Measurements from ENCODE around the gene C3orf22. TPM values are rescaled to one million over a fixed set of nuclear protein-coding genes. Genes with fewer than 3 reads are reported as not detected.

The C3orf22 gene
- total and polyA plus RNA-seq, 7 donors, result 0.12 TPM; not detected in 6

DNA sequence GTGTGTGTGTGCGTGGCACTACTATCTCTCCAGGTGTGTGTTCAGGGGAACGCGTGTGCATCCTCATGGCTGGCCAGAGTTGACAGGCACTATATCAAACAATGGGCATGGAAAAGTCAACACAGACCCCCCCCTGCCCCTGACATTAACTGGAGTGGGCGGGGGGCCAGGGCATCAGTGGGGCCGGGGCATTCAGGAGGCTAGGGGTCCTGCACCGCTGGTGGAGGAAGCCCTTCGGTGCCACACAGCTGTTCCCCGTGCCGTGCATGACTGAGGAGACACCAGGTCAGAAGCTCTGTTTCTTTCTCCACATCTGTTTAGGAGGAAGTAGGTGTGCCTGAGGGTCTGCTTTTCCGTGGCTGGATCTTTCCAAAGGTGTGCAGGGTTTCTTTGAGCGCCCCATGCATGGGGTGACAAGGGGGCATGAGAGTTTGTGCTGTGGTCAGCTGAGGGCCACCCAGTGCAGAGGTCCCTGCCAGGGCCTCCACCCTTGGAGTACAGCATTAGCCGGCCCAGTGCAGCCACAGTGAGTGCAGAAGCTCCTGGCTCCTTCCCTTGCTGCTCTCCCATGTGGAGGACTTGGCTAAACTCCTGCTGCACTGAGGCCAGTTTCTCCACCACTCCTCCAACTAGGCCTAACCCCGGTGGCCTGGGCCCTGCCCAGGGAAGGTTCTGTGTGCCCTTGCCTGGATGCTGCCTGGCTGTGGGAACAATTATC lies 7.5 kb downstream of the C3orf22 start:
- intact Hi-C loops (cut with DNase I), result no loop called here
- Histone ChIP-seq H3K27me3 (ENCODE audit: insufficient read depth in 3 of 3, low read length in 2 of 3) (no peaks in the 10 kb centered on the region), H3K36me3 (ENCODE audit: insufficient read depth in 1 of 2, low read depth in 1 of 2) (no peaks in the 10 kb centered on the region), H3K9me3 (no peaks in the 10 kb centered on the region), H3K27ac (no peak overlapping the region), H3K4me1 (no peaks in the 10 kb centered on the region), H3K4me3 (no peak overlapping the region)
- TF ChIP-seq, protein P1, sequence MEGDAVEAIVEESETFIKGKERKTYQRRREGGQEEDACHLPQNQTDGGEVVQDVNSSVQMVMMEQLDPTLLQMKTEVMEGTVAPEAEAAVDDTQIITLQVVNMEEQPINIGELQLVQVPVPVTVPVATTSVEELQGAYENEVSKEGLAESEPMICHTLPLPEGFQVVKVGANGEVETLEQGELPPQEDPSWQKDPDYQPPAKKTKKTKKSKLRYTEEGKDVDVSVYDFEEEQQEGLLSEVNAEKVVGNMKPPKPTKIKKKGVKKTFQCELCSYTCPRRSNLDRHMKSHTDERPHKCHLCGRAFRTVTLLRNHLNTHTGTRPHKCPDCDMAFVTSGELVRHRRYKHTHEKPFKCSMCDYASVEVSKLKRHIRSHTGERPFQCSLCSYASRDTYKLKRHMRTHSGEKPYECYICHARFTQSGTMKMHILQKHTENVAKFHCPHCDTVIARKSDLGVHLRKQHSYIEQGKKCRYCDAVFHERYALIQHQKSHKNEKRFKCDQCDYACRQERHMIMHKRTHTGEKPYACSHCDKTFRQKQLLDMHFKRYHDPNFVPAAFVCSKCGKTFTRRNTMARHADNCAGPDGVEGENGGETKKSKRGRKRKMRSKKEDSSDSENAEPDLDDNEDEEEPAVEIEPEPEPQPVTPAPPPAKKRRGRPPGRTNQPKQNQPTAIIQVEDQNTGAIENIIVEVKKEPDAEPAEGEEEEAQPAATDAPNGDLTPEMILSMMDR (IDR thresholded peaks at IDR 0.05), result no peak
- DNase-seq (peak in 1 of 2 donors; percentile 48), ATAC-seq (peak in 2 of 4 donors; percentile 14 to 21)
- WGBS, 3 donors, result 51 to 58% (median 53%) methylated on average over 13 of the region's 13 CpGs

DNA sequence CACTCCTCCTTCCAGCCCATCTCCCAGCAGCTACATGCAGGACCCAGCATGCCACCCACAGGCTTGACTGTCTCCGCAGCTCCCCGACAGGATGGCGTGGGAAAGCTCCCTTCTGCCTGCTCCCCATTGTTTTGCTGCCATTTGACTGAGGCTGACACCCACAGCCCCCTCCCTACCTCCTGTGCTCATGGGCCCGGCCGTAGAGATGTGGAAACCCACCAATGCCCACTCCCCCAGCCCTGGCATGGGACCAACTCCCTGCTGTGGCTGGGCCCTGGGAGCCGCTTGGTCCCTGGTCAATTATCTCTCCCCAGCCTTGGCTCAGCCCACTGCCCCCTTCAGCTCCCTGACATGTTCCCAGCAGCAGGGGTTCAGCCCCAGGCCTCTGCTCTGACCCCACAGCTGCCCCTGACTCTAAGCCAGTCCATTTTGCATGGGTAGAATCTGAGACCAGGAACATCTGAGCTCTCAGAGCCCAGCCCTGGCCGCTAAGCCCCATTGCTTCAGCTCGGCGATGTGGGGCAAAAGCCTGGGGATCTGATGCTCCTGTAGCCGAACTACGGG lies 8.2 kb downstream of the C3orf22 start:
- no peak for ATAC-seq
- no peaks in the 10 kb centered on the region for H3K4me1 ChIP-seq
- no peaks in the 10 kb centered on the region for H3K9me3 ChIP-seq
- H3K27ac ChIP-seq, result no peak overlapping the region
- H3K4me3 ChIP-seq, result no peak overlapping the region
- intact Hi-C loops (cut with DNase I), result no loop called here
- H3K27me3 ChIP-seq (ENCODE audit: insufficient read depth in 3 of 3, low read length in 2 of 3), result no peaks in the 10 kb centered on the region
- H3K36me3 ChIP-seq (ENCODE audit: insufficient read depth in 1 of 2, low read depth in 1 of 2), result no peaks in the 10 kb centered on the region
- WGBS, 3 donors, result 49 to 70% (median 59%) methylated on average over 11 of the region's 11 CpGs
- peak in 1 of 2 donors; percentile 43 for DNase-seq
- TF ChIP-seq, protein P1 (IDR thresholded peaks at IDR 0.05), result no peak

DNA sequence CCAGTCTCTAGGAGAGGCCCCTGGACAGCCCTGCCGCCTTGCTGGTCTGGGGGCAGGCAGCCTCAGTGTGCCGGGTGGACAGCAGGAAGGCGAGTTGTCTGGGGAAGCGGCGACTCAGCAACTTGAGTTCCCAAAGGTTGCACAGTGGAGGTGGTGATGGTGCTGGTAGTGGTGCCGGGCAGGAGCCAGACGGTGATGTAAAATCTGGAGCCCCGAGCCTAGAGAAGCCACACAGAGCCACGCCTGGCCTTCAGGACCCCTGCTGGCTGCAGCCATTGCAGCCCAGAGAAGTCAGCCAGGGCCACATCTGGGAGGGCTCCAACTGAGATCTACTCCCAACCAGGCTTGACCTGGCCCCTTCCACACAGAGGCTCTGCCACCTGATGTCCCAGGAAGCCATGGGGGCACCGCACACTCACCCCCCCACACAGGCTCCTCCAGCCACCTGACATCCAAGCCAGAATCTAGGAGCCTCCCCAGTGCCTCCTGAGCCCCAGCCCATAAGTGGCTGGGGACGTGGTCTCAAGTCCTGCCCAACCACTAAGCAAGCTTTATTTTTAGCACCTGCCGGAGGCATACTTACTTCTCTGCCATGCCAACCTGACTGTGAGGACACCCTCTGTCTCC lies 8.8 kb downstream of the C3orf22 start:
- H3K27me3 ChIP-seq (ENCODE audit: insufficient read depth in 3 of 3, low read length in 2 of 3), result no peaks in the 10 kb centered on the region
- no peaks in the 10 kb centered on the region for H3K4me1 ChIP-seq
- DNase-seq (peak in 1 of 2 donors; percentile 24), ATAC-seq (peak in 3 of 4 donors; percentile 10 to 44 (median 19))
- no peaks in the 10 kb centered on the region for H3K36me3 ChIP-seq (ENCODE audit: insufficient read depth in 1 of 2, low read depth in 1 of 2)
- TF ChIP-seq, protein P1 (IDR thresholded peaks at IDR 0.05), result no peak
- H3K4me3 ChIP-seq, result no peak overlapping the region
- H3K27ac ChIP-seq, result no peak overlapping the region
- no peaks in the 10 kb centered on the region for H3K9me3 ChIP-seq
- WGBS, 3 donors, result 53 to 67% (median 58%) methylated on average over 11 to 12 of the region's 12 CpGs
- intact Hi-C loops (cut with DNase I), result no loop called here

DNA sequence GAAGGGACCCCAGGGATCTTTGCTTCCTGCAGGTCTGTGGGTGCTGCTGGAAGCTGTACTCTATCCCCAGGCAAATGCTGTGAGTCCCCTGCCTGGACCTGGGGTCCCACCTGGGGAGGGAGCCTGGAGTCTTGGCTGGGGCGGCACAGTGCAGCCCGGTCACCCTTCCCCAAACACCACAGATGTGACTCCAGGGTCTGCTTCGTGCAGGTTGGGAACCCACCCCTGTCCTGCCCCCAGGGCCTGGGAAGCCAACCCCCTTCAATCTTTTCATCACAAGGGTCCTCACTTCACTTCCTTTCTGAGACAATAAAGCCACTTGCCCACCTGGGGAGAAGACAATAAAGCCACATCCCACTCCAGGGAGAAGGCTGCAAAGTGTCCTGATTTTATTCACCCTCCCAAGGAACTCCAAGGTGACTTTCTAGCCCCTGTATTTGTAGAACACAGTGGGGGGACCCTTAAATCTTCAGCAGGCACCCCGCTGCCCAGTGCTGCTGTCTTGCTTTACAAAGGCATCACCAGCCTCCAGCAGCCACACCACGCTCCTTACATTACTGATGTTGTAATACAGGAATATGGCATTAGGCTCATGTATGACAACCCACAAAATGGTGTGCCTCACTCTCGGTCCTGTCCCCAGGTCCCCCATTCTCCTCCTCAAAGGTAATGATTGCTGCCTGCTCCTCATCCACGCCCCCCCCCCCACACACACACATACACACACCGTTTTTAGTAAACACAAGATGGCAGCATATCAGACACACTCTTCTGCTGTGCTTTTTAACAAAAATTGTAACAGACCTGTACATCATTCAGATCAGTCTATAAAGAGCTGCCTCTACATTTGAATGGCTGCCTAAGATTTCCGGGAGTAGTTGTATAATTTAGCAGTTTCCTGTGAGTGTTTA lies 9.9 kb downstream of the C3orf22 start:
- WGBS, 3 donors, result 70 to 75% (median 71%) methylated on average over 9 of the region's 9 CpGs
- peak in 1 of 2 donors; percentile 20 for DNase-seq

More for the DNA sequence above, 9.9 kb downstream of the C3orf22 start:
- intact Hi-C loops (cut with DNase I), result no loop called here
- Histone ChIP-seq H3K27me3 (ENCODE audit: insufficient read depth in 3 of 3, low read length in 2 of 3) (peaks cover 0 to under 1% (median 0%) of the 10 kb centered on the region in 3 donors), H3K4me1 (no peaks in the 10 kb centered on the region), H3K27ac (no peak overlapping the region), H3K4me3 (no peak overlapping the region), H3K9me3 (no peaks in the 10 kb centered on the region), H3K36me3 (ENCODE audit: insufficient read depth in 1 of 2, low read depth in 1 of 2) (no peaks in the 10 kb centered on the region)
- TF ChIP-seq, protein P1 (IDR thresholded peaks at IDR 0.05), result no peak
- no peak for ATAC-seq

Data from psoas muscle (tissue), 8 donors.